Measurements from ENCODE around the gene EXOC1.
A peak's percentile ranks its signal among the peaks of the same experiment; 100 is the strongest.
"Not testable (repeated sequence)": the region's sequence is repeated elsewhere in the genome, so short reads cannot be mapped to it uniquely, and the experiment has no call there.

Gene EXOC1

GRCh38 chr4:55912249-55912648 is 58.8 kb downstream of the EXOC1 start:
- DNase-seq: no peak

DNA sequence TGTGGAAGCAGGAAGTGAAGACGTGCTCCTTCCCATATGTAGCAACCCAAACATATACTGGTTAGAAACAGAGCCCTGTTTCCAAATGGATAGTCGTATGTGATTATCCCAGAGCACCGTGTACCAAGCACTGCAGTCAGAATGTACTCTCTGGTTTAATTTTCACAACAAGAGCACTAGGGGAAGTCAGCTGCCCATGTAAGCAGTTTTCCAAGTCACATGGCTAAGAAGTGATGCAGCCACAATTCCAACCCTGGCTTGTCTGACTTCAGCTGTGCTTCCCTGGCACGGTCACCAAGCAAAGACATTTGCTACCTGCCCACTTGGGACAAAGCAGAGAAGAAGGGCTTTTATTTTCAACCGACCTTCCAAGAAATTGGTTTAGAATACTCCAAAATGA is 67.1 kb downstream of the EXOC1 start:
- no peak for DNase-seq

GRCh38 chr4:55921093-55921492 is 67.6 kb downstream of the EXOC1 start:
- DNase-seq: no peak

DNA sequence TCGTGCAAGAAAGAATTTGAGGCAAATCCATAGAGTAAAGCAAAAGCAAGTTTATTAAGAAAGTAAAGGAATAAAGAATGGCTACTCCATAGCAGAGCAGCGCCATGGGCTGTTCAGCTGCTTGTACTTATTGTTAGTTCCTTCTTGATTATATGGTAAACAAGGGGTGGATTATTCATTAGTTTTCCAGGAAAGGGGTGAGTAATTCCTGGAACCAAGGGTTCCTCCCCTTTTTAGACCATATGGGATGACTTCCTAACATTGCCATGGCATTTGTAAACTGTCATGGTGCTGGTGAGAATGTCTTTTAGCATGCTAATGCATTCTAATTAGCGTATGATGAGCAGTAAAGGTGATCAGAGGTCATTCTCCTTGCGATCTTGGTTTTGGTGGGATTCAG is 71.8 kb downstream of the EXOC1 start:
- DNase-seq: no peak

GRCh38 chr4:55926610-55927009 is 73.2 kb downstream of the EXOC1 start:
- DNase-seq: no peak

DNA sequence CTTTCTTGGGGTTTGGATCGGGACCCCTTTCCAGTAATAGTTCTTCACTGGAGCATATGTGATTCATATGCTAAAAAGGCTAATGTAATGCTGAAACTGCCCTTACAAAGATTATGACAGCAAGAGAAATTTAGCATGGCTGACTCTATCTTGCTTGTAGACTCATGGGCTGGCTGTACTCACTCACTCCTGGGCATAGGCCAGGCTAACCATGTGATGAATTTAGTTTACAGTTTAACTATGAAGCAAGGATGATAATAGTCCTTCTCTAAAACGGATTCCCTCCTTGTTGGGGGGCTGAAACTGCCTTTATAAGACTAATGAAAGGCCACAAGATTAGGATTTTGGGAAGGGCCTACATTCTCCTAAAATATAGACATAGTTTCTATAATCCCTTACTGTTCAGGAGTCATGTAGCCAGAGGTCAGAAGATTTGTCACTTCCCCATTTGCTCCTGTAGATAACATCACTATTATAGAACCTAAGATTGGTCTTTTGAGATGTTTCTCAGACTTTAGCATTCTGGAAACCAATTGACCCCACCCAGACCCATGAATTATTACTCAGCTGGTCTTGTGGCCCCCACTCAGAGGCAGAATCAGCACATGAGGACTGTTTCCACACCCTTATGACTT is 74.5 kb downstream of the EXOC1 start:
- DNase-seq: no peak

GRCh38 chr4:55928846-55929245 is 75.4 kb downstream of the EXOC1 start:
- no peak for DNase-seq

GRCh38 chr4:55931043-55931442 is 77.6 kb downstream of the EXOC1 start:
- no peak for DNase-seq

DNA sequence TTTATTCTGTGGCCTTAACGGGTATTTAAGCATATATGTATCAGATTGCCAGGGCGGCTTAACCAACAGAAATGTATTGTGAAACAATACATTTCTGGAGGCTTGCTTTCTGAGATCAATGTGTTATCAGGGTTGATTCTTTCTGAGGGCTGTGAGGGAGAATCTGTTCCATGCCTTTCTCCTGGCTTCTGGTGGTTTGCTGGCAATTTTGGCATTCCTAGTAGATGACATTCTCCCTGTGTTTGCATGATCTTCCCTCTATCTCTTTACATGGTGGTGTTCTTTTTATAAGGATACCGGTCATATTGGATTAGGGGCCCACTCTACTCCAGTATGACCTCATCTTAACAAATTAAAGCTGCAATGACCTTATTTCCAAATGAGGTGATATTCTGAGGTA is 78.4 kb downstream of the EXOC1 start:
- DNase-seq: no peak

GRCh38 chr4:55932511-55932910 is 79.1 kb downstream of the EXOC1 start:
- DNase-seq: no peak

DNA sequence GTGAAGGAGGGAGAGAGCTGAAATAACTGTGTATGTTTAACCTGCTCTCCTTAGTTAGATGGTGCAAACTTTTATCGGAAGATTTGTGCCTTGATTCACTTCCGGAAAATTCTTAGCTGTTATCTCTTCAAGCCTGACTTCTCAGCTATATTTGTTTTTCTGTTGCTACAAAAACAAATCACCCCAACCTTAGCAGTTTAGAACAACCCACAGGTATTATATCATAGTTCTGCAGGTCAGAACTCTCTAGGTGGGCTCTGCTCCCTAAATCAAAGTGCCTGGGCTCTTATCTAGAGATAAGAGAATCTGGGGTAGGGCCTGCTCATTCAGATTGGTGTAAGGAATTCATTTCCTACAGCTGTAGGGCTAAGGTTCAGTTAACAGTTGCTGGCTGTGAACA is 80.2 kb downstream of the EXOC1 start:
- DNase-seq: no peak

GRCh38 chr4:55935907-55936306 is 82.5 kb downstream of the EXOC1 start:
- DNase-seq: not testable (repeated sequence)

DNA sequence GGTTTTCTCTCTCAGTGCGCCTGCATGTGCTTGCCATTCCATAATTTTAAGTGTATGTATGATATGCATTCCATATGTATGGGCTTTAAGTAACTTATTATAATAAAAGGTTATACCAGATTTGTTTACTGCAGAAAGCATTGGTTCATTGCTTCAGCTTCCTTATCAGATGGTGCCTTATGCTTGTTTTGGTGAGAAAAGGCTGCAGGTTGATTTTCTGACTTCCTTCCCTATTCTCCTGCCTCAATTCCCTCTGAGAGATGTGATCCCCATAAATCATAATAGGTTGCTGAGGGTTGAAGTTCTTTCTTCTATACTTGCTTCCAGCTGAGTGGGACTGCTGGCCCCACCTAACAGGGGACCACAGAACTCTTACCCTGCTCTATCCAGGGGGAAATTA is 85.0 kb downstream of the EXOC1 start:
- DNase-seq: no peak

DNA sequence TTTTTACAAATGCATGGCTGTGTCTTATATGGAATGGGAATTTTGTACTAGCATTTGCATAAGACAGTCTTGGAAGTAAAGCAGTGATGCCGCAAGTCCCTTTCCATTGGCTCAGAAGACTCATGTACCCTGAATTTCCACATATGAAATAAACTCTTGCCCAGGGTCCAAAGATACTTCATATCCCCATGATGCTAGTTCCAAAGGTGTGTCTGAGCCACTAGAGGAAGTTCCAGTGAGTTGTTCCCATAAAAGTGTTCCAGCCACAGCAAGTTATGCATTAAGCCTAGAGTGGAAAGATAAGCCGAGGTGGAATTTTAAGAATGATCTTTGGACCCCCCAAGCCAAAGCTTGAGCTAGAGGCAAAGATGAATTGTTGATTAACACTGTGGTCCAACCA is 86.0 kb downstream of the EXOC1 start:
- no peak for DNase-seq

DNA sequence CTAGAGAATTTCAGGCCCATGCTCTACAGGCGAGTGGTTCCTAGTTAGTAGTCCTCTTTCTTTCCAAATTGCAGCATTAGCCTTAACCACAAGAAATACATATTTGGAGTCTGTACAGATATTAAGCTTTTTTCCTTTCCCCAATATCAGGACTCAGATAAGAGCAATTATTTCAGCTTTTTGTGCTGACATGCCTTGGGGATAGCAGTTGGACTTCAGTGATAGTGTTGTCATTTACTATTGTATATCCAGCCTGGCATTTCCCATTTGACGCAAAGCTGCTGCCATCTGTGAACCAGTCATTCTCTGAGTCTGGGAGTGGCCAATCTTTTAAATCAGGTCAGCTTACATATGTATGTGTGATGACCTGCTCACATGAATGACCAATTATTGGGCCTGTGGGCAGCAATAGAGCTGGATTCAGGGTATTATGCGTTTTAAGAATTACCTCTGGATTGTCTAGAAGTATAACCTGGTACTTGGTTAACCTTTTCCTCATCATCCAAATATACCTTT is 88.5 kb downstream of the EXOC1 start:
- no peak for DNase-seq

DNA sequence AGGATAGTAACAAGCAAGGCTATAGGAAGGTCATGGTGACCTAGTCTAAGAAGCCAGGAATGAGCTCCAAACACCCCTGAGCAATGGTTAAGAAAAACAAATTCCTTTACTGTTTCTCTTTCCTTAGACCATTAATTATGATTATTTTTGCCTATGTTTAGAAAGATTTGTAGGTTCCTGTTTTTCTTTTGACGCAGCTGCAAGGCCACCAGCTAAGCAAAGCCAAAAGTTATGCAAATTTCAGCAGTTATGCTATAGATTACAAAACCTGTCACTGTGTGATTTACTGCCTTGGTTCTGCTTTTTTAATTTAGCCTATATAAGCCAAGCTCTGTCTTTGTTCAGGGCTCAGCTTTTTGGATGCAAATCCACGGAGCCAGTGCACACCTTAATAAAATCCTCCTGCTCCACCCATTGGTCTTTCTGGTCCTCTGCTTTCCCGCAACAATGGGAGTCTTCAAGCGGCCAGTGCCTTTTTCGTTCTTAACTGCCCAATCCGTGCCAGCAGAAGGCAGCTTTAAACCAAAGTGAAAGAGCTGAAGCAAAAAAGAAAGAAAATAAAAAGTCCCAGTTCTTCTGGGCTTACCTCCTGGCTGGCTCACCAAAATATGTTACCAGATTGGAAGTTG is 93.9 kb downstream of the EXOC1 start:
- DNase-seq: peak; percentile 61

- DNase-seq: no peak
Measured at GRCh38 chr4:55947912-55948725, 94.7 kb downstream of the EXOC1 start.

DNA sequence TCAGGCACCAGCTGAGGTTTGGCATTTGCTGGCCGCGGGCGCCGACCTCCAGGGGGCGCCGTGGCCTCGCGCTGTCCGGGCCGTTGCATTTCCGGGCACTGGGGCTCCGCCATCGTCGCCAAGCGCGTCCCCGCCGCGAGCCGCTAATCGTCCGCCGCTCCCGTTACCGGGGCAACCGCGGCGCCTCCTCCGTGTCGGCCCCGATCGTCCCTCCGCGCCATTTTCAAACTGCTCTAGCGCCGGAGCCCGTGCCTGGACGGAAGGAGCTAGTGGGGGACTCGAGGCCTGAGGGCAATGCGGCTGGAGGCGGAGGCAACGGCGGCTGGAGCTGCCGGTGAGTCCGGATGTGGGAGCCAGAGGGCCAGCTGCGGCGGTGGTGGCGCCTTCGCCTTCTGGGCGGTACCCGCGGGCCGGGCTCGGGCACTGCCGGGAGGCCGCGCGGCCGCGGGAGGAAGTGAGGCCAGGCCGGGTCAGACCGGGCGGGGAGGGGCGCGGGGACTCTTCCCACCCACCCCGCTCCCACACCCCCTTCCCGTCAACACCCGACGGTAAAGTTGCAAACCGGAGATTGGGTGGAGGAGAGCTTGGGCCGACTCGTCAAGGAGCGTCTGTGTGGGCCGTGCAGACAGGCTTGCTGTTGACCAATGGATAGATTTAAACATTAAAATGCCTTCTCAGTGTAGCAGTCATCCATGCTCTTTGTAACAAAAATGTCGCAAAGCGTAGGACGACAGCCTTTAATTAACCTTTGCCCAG is 95.5 kb downstream of the EXOC1 start, which contains the start of gene CEP135:
Gene CEP135 (plus strand): TSS at position 220 of the 756 bp plus-strand sequence. CDS start 3,186 bp downstream, outside the sequence.
- DNase-seq: peak; percentile 97

DNA sequence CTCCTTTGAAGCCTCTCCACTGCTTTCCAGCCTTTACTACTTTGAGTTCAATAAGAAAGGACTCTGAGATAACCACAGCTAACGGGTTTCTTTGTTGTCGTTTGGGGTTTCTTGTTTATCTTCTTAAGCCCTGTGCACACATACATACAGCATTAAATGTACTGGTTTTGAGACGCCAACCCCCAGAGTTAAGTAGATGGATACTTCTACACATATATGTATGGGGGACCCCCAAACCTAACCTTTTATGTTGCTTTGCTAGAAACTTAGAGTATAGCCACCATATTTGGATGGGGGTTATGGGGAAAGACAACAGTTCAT is 96.0 kb downstream of the EXOC1 start:
- no peak for DNase-seq

GRCh38 chr4:55951191-55951922 is 97.9 kb downstream of the EXOC1 start:
- DNase-seq: no peak

Measured in activated CD8-positive, alpha-beta memory T cell treated with anti-CD3 and anti-CD28 coated beads for 24 hours (primary cell).